ENCODE data around the gene CFAP161. TPM values are rescaled to one million over a fixed set of nuclear protein-coding genes. Genes with fewer than 3 reads are reported as not detected.
"Not testable (repeated sequence)": the region's sequence is repeated elsewhere in the genome, so short reads cannot be mapped to it uniquely, and the experiment has no call there.

Gene CFAP161
- total RNA-seq, 1 donor from 2014 or later: not detected

DNA sequence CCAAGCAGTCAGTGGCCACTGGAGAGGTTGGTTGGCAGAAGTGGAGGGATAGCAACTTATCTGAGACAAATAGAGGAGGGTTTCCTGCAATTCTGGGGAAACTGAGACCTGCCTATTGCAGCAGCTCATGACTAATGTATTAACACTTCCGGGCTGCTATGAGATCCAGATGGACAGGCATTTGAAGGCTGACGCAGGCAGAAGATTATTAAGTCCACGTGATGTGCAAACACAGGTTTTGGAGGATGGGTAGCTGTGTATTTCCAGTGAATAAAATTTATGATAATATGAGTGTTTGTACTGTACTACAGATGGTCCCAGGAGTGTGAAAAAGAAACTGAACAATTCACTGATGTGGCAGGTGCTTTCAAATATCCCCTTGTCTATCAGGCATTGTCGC lies 28.5 kb upstream of the CFAP161 start:
- no peak for DNase-seq (ENCODE audit: low spot score)
- ATAC-seq: no peak
- intact Hi-C loops (cut with DNase I): loop anchor here (2.0 kb wide), 1 partner anchor 161 kb away; no protein-coding TSS in a partner anchor

DNA sequence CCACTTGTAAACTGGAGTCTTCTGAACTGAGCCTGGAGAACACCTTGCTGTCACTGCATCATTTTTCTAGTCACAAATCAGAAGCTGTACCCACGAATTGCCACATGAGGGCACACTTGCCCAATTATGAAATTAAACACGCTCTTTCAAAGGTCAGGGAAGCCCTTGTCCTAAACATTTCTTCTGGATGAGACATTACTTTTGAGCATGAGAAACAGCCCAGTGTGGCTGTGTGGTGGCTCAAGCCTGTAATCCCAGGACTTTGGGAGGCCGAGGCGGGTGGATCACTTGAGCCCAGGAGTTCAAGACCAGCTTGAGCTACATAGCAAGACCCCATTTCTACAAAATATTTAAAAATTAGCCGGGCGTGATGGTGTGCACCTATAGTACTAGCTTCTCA lies 27.5 kb upstream of the CFAP161 start:
- ATAC-seq: peak; percentile 67
- intact Hi-C loops (cut with DNase I): no loop called here
- no peak for DNase-seq (ENCODE audit: low spot score)

DNA sequence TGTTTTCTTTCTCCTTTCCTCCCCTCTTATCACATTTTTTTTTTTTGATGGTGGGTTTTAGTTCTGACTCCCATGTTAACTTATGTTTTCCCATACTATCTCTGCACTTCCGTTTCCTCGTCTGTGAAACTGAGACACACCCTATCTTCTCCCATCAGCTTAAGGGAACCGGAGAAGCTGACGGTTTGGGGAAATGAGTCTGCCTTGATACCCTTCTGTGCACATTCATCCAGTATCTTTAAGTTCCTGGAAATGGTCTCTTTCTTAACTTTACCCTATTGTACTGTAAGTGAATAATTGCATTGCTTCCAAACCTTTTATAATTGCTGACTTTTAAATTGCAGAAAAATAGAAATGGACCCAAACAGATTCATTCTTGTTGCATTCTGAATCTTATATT lies 26.2 kb upstream of the CFAP161 start:
- DNase-seq (ENCODE audit: low spot score) (no peak), ATAC-seq (no peak)
- intact Hi-C loops (cut with DNase I): no loop called here

DNA sequence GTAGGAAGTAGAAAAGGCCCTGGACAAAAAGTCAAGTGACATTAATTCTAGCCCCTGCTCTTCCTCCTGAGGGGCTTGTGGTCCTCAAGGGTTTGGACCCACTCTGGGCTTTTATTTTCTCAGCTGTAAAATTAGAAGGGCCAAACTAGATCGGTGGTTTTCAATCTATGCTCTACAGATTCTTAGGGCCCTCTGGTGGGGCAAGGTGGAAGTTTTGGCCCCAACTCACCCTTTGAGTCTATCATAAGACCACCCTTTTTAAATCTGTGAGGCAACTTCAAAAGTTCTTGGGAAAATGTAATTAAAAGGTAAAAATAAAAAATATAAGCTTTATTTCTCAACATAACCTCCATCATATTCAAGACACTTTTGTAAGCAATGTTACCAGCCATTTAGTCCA lies 25.6 kb upstream of the CFAP161 start:
- ATAC-seq: no peak
- no peak for DNase-seq (ENCODE audit: low spot score)
- intact Hi-C loops (cut with DNase I): no loop called here

DNA sequence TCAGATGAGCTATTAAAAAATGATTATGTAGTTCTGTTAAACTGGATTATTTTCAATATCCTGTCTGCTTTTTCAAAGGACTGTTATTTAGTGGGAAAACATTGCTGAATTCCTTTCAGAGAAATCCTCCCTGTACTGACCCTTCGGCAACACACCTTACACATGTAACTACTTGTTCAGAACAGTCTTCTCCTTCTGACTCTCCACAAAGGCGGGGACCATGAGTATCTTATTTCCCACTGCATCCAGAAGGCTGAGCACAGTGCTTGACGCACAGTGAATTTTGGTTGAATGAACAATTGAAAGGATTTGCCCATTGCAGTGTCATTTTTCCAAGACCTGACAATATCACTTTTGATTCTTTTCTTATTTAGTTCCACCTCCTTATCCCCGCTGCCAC lies 23.1 kb upstream of the CFAP161 start:
- intact Hi-C loops (cut with DNase I): no loop called here
- ATAC-seq (no peak), DNase-seq (ENCODE audit: low spot score) (no peak)

DNA sequence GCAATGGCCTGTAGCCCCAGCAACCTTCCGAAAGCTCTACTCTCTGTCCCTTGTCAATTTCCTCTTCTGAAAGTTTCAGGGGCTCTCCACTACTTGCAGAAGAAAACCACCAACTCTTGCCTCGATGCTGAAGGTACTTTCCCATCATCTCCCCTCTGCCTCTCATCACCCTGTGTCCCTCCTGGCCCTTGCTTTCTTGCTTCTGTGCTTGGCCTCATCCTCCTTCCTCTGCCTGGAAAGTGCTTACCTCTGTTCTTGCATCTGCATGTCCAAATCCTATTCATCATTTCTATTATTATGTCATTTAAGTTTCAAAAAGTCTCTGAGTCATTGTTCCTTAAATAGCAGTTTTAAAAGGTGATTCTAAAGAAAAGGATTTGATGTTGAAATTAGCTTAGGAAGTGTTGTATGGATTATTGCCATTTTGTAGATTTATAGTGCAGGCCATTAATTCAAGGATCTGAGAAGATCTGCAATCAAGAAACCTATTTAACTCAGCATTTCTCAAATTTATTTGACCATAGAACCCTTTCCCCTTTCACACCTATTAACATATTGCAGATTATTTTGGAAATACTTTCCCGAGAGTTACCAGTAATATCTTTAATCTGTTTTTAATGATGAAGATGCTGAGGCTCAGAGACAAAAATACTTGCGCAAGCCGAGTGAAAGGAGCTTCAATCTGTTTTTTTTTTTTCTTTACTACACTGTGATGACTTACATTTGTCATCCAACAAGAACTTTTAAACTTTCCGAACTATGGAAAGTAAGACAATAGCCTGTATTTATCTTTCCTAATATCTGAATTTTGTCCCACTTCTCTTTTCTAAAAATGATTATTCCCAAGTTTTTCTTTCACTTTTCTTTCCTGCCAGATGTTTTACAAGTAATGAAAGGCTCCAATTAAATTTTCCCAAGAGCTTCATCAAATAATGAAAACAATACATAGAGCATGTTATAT lies 22.3 kb upstream of the CFAP161 start:
- intact Hi-C loops (cut with DNase I): no loop called here
- no peak for DNase-seq (ENCODE audit: low spot score)
- no peak for ATAC-seq

DNA sequence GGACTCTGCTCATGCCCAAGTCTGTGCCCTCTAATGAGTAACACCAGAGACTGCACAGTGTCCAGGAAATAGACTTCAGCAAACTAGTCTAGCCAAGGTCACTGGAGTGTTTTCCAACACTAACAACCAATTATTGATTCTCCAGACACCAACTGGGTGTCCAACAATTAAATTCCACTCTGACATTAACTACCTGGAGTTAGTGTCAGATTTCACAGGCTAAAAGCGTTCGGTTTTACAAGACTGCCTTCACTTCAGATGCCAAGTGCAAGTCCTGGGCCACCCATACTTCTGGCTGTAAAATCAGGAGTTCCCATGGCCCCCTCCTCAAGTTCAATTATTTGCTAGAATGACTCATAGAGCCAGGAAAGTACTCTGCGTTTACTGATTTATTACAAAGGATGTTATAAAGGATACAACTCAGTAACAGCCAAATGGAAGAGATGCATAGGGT lies 20.8 kb upstream of the CFAP161 start:
- DNase-seq (ENCODE audit: low spot score): no peak
- no peak for ATAC-seq
- intact Hi-C loops (cut with DNase I): no loop called here

DNA sequence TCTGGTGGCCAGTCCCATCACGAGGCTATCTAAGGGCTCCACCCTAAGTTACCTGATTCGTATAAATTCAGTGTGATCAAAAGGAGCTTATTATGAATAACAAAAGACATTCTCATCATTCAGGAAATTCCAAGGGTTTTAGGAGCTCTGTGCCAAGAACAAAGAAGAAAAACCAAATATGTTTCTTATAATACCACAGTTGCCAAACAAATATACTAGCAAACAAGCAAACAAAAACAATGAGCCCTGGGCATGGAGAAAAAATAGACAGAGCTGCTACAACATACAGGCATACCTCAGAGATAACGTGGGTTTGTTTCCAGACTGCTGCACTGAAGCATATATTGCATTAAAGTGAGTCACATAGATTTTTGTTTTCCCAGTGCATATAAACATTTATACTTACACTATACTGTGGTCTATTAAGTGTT lies 20.2 kb upstream of the CFAP161 start:
- ATAC-seq (no peak), DNase-seq (ENCODE audit: low spot score) (no peak)
- intact Hi-C loops (cut with DNase I): no loop called here

DNA sequence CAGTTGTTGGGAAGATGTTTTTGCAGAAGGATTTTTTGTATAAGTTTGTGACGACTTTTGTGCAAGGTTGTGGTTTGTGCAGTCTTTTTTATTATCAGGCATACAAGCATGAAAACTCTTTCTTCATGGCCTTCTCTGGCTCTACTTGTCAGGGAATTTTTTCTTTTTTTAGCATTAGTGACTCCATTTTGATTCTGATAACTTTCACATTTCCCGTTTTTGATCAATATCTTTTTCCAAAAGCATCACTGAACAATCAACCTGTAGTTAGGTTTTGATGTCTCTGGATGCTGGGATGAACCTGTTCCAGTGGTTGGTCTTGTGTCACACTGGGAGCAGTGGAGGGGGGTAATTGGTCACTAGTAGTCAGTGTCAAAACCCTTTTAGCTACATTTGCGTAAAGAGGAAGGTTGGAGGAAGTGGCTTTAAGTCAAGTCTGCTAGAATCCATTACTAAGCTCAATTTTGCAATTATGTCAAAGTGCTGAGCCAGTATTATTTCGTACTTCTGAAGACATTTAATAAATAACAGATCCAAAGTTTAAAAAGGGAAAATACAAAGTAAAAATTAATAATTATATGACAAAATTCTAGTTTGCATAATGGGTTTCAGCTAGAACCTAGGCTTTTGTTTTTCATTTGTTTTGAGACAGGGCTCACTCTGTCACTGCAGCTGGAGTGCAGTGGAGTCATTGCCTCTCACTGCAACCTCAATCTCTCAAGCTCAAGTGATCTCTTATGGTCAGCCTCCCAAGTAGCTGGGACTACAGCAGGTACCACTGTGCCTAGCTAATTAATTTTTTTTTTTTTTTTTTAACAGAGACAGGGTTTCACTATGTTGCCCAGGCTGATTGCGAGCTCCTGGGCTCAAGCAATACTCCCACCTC lies 18.8 kb upstream of the CFAP161 start:
- ATAC-seq (peak; percentile 41), DNase-seq (ENCODE audit: low spot score) (no peak)
- intact Hi-C loops (cut with DNase I): no loop called here

DNA sequence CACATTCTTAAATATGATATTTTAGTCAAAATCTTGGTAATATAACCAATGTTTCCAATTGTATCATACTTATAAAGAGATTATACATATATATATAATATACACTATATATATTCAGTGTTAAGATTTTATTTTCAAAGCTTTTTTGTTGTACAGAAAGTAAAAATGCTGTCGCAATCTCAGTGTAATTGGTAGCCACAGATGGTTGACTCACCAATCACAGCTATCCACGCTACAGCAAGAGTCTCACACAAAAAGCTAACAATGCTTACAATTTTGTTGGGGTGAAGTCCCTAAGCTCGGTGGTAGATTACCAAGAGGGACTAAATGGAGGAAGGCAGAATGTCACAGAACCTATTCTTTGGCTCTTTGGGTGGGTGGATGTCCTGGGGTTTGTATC lies 16.9 kb upstream of the CFAP161 start:
- intact Hi-C loops (cut with DNase I): no loop called here
- no peak for DNase-seq (ENCODE audit: low spot score)
- ATAC-seq: no peak

DNA sequence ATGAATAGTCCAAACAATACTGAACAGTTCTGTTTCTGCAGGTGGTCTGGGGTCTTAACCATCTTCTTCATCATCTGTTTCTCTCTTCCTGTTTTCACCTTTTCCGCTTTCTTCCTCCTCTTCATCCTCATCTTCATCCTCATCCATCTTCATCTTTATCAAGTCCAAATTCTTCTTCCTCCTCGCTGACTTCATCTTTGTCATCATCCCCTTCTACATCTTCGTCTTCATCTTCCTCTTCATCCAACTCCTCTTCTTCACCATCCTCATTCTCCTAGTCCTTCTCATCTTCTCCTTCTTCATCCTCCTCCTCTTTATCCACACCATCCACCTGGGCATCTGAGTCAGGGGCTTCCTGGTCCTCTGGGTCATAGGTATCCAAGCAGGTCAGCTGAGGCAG lies 16.5 kb upstream of the CFAP161 start:
- DNase-seq (ENCODE audit: low spot score): no peak
- intact Hi-C loops (cut with DNase I): no loop called here
- ATAC-seq: no peak

DNA sequence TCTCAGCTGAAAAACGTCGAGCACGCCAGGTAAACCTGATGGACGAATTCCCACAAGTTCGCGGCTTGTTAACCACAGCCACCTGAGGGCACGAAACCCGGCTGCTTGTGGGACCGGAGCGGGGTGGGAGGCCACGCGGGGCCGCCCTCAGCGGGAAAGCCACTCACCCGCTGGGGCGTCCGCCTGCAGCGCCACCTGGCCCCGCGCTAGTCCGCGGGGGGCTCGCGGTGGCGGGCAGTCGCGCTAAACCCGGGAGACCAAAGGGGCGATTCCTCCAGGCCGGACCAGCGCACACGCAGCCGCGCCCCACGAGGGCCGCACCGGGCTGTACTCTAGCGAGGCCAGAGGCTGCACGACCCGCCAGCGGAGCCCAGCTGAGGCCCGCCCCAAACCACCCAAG lies 15.7 kb upstream of the CFAP161 start:
- DNase-seq (ENCODE audit: low spot score): no peak
- no peak for ATAC-seq
- intact Hi-C loops (cut with DNase I): no loop called here

DNA sequence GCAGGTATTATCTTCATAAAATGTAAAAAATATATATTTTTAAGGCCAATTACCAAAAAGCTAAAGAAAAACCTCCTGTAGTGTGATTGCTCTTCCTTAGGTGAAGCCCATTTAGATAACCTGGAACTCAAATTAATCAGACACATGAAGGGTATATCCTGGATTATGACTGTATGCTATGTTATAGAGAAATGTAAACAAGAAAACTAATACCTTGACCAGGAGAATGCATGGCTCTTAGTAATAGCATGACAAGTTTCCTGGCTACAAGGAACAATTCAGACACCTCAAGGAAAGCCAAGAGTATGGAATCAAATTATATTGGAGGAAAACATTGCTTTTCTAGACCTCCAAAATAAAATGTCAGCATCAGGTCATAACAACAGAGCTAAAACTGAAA lies 14.0 kb upstream of the CFAP161 start:
- DNase-seq (ENCODE audit: low spot score) (no peak), ATAC-seq (no peak)
- intact Hi-C loops (cut with DNase I): no loop called here

DNA sequence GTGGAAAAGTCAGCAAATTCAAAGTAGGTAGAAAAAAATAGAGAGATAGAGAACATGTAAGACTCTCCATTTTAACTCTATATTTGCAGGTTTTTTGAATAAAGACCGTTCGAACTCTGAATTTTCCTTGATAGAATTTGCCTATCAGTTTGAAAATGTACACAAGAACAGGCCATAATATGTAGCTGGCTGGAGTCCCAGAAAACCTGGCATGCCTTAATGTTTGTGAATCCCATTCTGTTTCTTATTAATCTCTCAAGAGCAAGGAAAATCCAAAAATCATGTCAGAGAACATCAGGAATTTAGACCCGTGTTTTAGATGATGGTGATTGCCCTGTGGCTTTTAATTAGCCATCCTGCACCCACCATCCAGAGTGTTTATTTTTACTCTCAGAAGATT lies 7.2 kb upstream of the CFAP161 start:
- intact Hi-C loops (cut with DNase I): no loop called here
- DNase-seq (ENCODE audit: low spot score): no peak
- ATAC-seq: no peak

DNA sequence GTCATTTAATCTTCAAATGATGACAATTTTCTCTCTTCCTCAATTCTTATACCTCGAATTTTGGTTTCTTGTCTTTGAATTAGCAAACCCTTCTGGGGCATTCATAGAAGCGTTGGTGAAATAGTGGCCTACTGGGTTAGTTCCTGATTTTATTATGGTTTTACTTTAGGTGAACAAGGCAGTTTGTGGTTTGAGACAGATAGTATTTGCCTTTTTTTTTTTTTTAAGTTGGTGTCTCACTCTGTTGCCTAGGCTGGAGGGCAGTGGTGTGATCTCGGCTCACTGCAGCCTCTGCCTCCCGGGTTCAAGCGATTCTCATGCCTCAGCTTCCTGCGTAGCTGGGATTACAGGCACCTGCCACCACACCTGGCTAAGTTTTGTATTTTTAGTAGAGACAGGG lies 7.4 kb downstream of the CFAP161 start:
- not testable (repeated sequence) for ATAC-seq; DNase-seq (ENCODE audit: low spot score)

DNA sequence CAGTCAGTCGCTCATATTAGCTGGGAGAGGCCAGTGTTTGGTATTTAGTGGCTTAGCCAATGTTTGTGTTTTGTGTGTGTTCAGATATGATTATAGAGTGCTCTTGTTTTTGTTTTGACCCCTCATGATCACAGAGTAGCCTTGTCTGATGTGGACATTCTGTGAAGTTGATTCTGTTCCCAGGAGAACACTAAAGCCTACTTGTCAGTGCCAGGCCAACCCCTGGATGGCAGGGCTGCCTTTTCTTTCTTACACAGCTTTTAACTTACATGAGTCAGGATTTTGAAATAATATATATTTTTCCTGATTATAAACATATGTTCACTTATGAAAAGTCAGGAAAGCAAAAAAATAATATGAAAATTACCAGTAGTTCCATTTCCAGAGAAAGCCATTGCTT lies 11.9 kb downstream of the CFAP161 start:
- DNase-seq (ENCODE audit: low spot score): no peak
- ATAC-seq: no peak
- intact Hi-C loops (cut with DNase I): no loop called here

More for the DNA sequence above, 7.4 kb downstream of the CFAP161 start:
- intact Hi-C loops (cut with DNase I): not testable (repeated sequence)

DNA sequence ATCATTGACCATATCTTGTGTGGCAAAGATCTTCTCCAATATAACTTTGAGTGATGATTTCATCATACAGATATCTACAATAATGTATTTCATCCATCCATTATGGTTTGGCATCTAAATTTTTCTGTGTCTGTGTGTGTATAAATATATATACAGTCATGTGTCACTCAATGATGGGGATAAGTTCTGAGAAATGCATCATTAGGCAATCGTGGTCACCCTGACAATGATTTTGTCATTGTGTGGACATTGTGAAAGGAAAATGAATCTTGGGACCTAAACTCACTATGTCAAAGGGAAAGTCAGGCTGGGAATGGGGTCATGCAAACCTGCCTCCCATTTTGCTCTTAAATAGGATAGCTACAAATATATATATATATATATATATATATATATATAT lies 12.4 kb downstream of the CFAP161 start:
- intact Hi-C loops (cut with DNase I): no loop called here
- DNase-seq (ENCODE audit: low spot score) (no peak), ATAC-seq (no peak)

DNA sequence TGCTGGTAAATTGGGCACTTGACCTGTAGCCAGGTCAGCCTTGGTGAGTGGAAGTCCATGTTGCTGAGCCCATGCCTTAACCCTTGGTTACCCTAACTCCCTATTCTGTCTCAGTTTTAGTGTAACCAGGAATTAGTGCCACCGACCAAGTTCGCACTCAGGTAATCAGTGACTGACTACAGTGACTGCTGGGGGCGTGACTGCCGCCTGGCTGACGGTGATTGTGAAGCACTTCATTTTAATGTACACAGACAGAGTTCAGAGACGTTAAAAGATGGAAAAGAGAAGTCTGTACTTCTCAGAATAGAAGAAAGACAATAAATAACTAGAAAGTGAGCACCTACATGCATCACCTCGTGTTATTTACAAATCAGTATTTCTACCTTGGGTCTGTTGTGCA lies 17.3 kb downstream of the CFAP161 start:
- DNase-seq (ENCODE audit: low spot score) (no peak), ATAC-seq (no peak)
- intact Hi-C loops (cut with DNase I): no loop called here

DNA sequence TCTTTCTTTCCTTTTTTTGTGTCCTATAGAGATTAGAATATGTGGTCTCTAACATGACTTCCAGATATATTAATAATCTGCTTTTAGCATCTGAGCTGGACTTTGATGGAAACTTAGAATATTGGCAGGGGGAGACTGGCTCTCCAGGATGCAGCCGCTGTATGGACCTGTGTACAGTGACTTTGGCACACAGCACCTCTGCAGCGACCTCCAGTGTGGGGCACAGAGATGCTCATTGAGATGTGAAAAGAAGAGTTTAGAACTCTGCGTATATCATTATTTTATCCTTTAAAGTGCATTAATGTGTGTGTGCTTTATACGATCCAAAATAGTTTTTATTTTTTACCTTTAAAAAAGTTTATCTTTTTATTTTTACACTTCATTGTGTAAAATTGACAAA lies 18.3 kb downstream of the CFAP161 start:
- ATAC-seq (no peak), DNase-seq (ENCODE audit: low spot score) (no peak)
- intact Hi-C loops (cut with DNase I): no loop called here

DNA sequence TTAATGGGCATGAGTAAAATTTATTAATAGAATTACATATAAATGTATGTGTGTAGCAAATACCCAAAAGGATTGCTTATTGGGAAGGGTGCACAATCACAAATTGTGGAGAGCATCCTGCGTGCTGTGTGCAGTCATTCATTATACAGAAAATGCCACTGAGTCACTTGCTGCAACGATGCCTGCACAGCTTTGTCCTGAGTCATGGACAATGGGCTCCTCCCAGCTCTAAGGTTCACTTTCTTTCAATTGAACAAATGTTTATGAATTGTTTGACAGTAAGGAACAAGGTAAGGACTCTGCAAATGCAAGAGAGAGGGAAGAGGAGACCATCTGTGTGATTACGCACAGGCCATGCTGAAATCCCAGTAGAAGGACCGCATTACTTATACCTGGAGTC lies 18.7 kb downstream of the CFAP161 start:
- no peak for ATAC-seq
- intact Hi-C loops (cut with DNase I): no loop called here

More for the DNA sequence above, 18.7 kb downstream of the CFAP161 start:
- no peak for DNase-seq (ENCODE audit: low spot score)
